GM10248 (cell line): Measurements from ENCODE around the gene GPR180.

Source experiments
- CTCF ChIA-PET: fragments of 300-600 bp; sonication (Branson Sonifier 250); formaldehyde crosslinking; extraction: SDS; loops from one replicate; lab custom pipeline; 2021; ENCODE audit warnings: antibody characterized with exemption; lab: Yijun Ruan, JAX
- POLR2A ChIA-PET: fragments of 350-650 bp; sonication (Branson Sonifier 250); formaldehyde crosslinking; extraction: SDS; loops from one replicate; lab custom pipeline; 2020; ENCODE audit warnings: antibody characterized with exemption; lab: Yijun Ruan, JAX
- DNase-seq: peaks from one replicate; pipeline ENCODE4 v3.0.0; 2012; ENCODE audit errors: extremely low spot score
- TF ChIP-seq, protein P1 (sequence below): IDR thresholded peaks from 2 replicates; pipeline ENCODE4 v1.5.1; 2012; ENCODE audit warnings: mild to moderate bottlenecking, low read depth; ENCODE audit errors: extremely low read depth, missing control alignments, control extremely low read depth

Gene GPR180

DNA sequence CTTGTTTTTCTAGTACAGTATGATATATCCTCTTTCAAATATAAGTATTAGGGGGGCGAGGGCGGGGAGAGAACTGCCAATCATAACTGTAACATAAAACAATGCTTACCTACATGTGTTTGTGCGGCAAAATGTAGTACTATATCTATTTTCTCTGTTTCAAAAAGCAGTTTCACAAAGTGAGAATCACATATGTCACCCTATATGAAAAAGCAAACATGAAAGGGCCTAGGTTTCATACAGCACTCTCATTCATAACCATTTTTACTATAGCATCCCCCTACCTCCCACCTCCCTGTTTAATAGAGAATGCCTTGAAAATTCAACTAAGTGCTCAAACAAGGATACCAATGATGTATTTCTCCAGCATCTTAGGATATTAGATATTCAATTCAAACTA lies 10.9 kb upstream of the GPR180 start:
- CTCF ChIA-PET: interaction anchor here (1.3 kb wide), 1 partner anchor 26 kb away, joined by 4 read pairs; no protein-coding TSS in a partner anchor
- no peak for DNase-seq
- TF ChIP-seq, protein P1, sequence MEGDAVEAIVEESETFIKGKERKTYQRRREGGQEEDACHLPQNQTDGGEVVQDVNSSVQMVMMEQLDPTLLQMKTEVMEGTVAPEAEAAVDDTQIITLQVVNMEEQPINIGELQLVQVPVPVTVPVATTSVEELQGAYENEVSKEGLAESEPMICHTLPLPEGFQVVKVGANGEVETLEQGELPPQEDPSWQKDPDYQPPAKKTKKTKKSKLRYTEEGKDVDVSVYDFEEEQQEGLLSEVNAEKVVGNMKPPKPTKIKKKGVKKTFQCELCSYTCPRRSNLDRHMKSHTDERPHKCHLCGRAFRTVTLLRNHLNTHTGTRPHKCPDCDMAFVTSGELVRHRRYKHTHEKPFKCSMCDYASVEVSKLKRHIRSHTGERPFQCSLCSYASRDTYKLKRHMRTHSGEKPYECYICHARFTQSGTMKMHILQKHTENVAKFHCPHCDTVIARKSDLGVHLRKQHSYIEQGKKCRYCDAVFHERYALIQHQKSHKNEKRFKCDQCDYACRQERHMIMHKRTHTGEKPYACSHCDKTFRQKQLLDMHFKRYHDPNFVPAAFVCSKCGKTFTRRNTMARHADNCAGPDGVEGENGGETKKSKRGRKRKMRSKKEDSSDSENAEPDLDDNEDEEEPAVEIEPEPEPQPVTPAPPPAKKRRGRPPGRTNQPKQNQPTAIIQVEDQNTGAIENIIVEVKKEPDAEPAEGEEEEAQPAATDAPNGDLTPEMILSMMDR: no peak
- POLR2A ChIA-PET: no interaction called here

DNA sequence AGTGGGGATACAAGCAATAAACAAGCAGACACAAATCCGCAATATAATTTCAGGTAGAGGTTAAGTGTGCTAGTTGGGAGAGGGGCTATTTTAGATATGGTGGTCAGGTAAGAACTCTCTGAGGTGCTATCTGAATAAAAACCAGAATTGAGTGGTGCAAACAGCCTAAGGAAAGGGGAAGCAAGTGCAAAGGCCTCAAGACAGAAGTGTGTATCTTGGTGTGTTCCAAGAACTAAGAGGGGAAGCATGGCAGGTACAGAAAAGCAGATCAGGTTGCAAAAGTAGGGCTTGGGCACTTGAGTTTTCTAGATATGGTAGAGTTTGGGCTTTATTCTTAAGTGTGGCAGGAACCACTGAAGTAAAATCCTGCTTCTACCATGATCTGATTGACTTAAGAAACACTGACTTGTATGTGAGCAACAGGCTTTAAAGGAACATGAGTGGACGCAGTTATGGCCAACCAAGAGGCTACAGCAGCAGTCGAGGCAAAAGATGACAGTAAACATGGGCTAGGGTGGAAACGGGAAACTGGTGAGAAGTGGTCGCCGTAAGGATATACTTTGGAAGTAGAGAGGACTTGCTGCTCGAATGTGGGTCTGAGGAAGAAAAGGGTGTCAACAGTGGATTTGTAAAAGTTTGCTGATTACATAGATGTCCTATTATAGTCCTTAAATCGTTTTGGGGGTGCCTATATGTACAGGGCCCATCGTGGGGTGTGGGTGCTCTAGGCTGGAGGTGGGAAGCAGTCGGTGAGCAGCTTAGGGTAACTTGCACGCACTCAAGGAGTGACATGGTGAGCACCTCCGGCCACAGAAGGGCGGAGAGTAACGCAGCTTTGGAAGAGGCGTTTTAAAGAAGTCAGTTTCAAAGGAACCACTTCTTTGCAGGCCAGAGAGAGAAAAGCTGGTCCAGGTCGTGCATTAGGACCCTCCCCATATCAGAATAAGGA lies 6.4 kb upstream of the GPR180 start:
- TF ChIP-seq, protein P1: no peak
- POLR2A ChIA-PET: interaction anchor here (0.9 kb wide), 1 partner anchor 10 kb away, joined by 4 read pairs; no protein-coding TSS in a partner anchor
- CTCF ChIA-PET: interaction anchor here (1.1 to 3.2 kb wide), 6 partner anchors 10 to 50 kb away, joined by 3 to 15 read pairs (median 6); no protein-coding TSS in a partner anchor
- DNase-seq: peak; percentile 27

DNA sequence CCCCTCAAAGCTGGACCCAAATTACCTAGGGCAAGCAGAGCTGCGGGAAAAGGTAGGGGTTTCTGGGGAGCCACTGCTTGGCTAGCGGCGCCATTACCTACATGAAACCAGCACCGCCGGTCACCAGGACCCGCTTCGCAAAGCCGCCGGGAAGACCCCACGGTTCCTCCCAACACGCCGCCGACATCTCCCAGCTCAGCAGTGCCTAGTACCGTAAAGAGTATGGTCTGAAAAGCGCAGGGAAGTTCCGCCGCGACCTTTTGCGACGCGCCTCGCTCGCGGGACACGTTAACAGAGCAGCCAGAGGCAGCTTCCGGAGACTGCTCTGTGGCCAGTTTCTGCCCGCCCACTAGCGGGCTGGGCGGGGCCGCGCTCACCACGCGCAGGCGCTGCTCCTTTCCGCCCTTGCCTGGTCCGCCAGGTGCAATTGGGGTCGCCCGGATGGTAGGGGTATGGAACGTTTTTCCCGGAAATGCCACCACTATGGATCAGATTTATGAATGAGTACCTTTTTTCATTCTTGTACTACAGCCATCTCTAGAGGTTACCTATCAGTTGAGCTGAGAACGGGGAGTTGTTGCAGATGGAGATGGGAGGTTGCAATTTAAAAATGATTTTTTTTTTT lies 5.6 kb upstream of the GPR180 start, which contains the start of gene TGDS:
TSS of gene TGDS (minus strand) at position 203 of the 625 bp plus-strand sequence. CDS start at position 187, 16 bp downstream.
- TF ChIP-seq, protein P1: no peak
- ChIA-PET POLR2A (interaction anchor here (0.9 kb wide), 1 partner anchor 9 kb away, joined by 4 read pairs; no protein-coding TSS in a partner anchor), CTCF (interaction anchor here (1.1 to 3.2 kb wide), 6 partner anchors 10 to 51 kb away, joined by 3 to 15 read pairs (median 6); no protein-coding TSS in a partner anchor)
- DNase-seq: peak; percentile 93

DNA sequence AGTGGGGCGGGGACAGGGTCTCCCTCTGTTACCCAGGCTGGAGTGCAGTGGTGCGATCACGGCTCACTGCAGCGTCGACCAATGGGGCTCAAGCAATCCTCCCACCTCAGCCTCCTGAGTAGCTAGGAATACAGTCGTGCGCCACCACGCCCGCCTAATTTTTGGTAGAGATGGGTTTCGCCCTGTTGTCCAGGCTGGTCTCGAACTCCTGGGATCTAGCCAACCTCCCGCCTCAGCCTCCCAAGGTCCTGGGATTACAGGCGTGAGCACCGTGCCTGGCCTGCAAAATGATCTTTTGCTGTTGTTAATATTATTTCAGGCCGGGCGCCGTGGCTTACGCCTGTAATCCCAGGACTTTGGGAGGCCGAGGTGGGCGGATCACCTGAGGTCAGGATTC lies 5.1 kb upstream of the GPR180 start:
- CTCF ChIA-PET: interaction anchor here (1.3 to 3.2 kb wide), 5 partner anchors 11 to 51 kb away, joined by 3 to 15 read pairs (median 8); no protein-coding TSS in a partner anchor

DNA sequence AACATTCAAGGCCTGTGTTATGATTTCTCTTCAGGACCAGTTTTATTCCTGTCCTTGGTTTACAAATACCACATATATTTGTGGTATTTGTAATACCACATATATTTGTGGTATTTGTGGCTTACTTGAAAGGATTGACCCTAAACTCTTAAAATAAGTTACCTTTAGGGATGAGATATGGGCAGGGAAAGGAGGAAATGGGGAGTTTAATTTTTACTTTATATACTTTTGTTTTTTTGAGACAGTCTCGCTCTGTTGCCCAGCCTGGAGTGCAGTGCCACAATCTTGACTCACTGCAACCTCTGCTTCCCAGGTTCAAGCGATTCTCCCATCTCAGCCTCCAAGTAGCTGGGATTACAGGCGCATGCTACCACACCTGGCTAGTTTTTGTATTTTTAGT lies 3.4 kb upstream of the GPR180 start:
- POLR2A ChIA-PET: no interaction called here
- CTCF ChIA-PET: interaction anchor here (3.2 kb wide), 1 partner anchor 19 kb away, joined by 15 read pairs; no protein-coding TSS in a partner anchor

More for the DNA sequence above, 5.1 kb upstream of the GPR180 start:
- POLR2A ChIA-PET: interaction anchor here (0.9 kb wide), 1 partner anchor 9 kb away, joined by 4 read pairs; no protein-coding TSS in a partner anchor
- TF ChIP-seq, protein P1: no peak
- DNase-seq: no peak

More for the DNA sequence above, 3.4 kb upstream of the GPR180 start:
- TF ChIP-seq, protein P1: no peak
- DNase-seq: no peak
